Measurements from ENCODE around the gene HECTD4. TPM values are rescaled to one million over a fixed set of nuclear protein-coding genes. Genes with fewer than 3 reads are reported as not detected.

HECTD4 gene
- total RNA-seq, 1 experiment from 2014 or later, result 65.7 TPM

GRCh38 chr12:112151766-112152541, 230.3 kb downstream of the HECTD4 start:
- CTCF ChIA-PET, result no interaction called here
- TF ChIP-seq CTCF (IDR thresholded peaks at IDR 0.05; ENCODE audit: unreplicated experiment), result no peak
- Mint-ChIP-seq H3K4me1 (ENCODE audit: low read depth, unreplicated experiment) (peaks cover 23% of the 10 kb centered on the region), H3K4me3 (ENCODE audit: low read depth, unreplicated experiment) (no peak overlapping the region), H3K27me3 (ENCODE audit: unreplicated experiment) (no peaks in the 10 kb centered on the region), H3K27ac (ENCODE audit: unreplicated experiment) (no peak overlapping the region), H3K36me3 (ENCODE audit: insufficient read depth, unreplicated experiment) (peaks cover 57% of the 10 kb centered on the region), H3K9me3 (ENCODE audit: low read depth, unreplicated experiment) (peaks cover 5% of the 10 kb centered on the region)
- DNase-seq, result no peak
- intact Hi-C loops (cut with micrococcal nuclease; ENCODE audit: unreplicated experiment), result no loop called here
- BruUV-seq (replicated peaks), result no TSS peak

- intact Hi-C loops (cut with micrococcal nuclease; ENCODE audit: unreplicated experiment), result loop anchor here (5.0 kb wide), 1 partner anchor 42 kb away; the partner anchor contains the start of gene NAA25
- CTCF ChIA-PET, result interaction anchor here (1.0 kb wide), 1 partner anchor 40 kb away, joined by 3 read pairs; no protein-coding TSS in a partner anchor
- peaks cover 64% of the 10 kb centered on the region for H3K36me3 Mint-ChIP-seq (ENCODE audit: insufficient read depth, unreplicated experiment)
These were observed 232.6 kb downstream of the HECTD4 start for GRCh38 chr12:112149596-112149995.

GRCh38 chr12:112148031-112148513, 234.2 kb downstream of the HECTD4 start:
- Mint-ChIP-seq H3K4me1 (ENCODE audit: low read depth, unreplicated experiment) (peaks cover 23% of the 10 kb centered on the region), H3K9me3 (ENCODE audit: low read depth, unreplicated experiment) (no peaks in the 10 kb centered on the region), H3K27me3 (ENCODE audit: unreplicated experiment) (no peaks in the 10 kb centered on the region), H3K27ac (ENCODE audit: unreplicated experiment) (peak overlapping the region; percentile 49), H3K36me3 (ENCODE audit: insufficient read depth, unreplicated experiment) (peaks cover 66% of the 10 kb centered on the region), H3K4me3 (ENCODE audit: low read depth, unreplicated experiment) (no peak overlapping the region)
- no TSS peak for BruUV-seq (replicated peaks)
- CTCF ChIA-PET, result no interaction called here
- DNase-seq, result peak; percentile 23
- TF ChIP-seq CTCF (IDR thresholded peaks at IDR 0.05; ENCODE audit: unreplicated experiment), result no peak
- intact Hi-C loops (cut with micrococcal nuclease; ENCODE audit: unreplicated experiment), result loop anchor here (5.0 kb wide), 1 partner anchor 41 kb away; the partner anchor contains the start of gene NAA25

More at GRCh38 chr12:112149596-112149995, 232.6 kb downstream of the HECTD4 start:
- Mint-ChIP-seq H3K27me3 (ENCODE audit: unreplicated experiment) (no peaks in the 10 kb centered on the region), H3K27ac (ENCODE audit: unreplicated experiment) (peak overlapping the region; percentile 71), H3K9me3 (ENCODE audit: low read depth, unreplicated experiment) (no peaks in the 10 kb centered on the region), H3K4me1 (ENCODE audit: low read depth, unreplicated experiment) (peaks cover 23% of the 10 kb centered on the region), H3K4me3 (ENCODE audit: low read depth, unreplicated experiment) (peak overlapping the region; percentile 27)
- TF ChIP-seq CTCF (IDR thresholded peaks at IDR 0.05; ENCODE audit: unreplicated experiment), result no peak
- peak; percentile 90 for DNase-seq
- no TSS peak for BruUV-seq (replicated peaks)

- Mint-ChIP-seq H3K9me3 (ENCODE audit: low read depth, unreplicated experiment) (no peaks in the 10 kb centered on the region), H3K36me3 (ENCODE audit: insufficient read depth, unreplicated experiment) (peaks cover 58% of the 10 kb centered on the region), H3K4me1 (ENCODE audit: low read depth, unreplicated experiment) (peaks cover 23% of the 10 kb centered on the region), H3K27me3 (ENCODE audit: unreplicated experiment) (no peaks in the 10 kb centered on the region), H3K27ac (ENCODE audit: unreplicated experiment) (no peak overlapping the region), H3K4me3 (ENCODE audit: low read depth, unreplicated experiment) (no peak overlapping the region)
- BruUV-seq (replicated peaks), result no TSS peak
- DNase-seq, result no peak
- TF ChIP-seq CTCF (IDR thresholded peaks at IDR 0.05; ENCODE audit: unreplicated experiment), result no peak
- CTCF ChIA-PET, result interaction anchor here (0.7 kb wide), 1 partner anchor 13 kb away, joined by 5 read pairs; no protein-coding TSS in a partner anchor
- intact Hi-C loops (cut with micrococcal nuclease; ENCODE audit: unreplicated experiment), result loop anchor here (5.0 kb wide), 1 partner anchor 39 kb away; the partner anchor contains the start of gene NAA25
These were observed 236.1 kb downstream of the HECTD4 start for GRCh38 chr12:112146123-112146522.

Measured in Calu3 (cell line).